HG03103 (cell line): ENCODE data around the gene LITAFD.
"Not testable (repeated sequence)": the region's sequence is repeated elsewhere in the genome, so short reads cannot be mapped to it uniquely, and the experiment has no call there.

Source experiments
- ATAC-seq: cut with Tn5 transposase; IDR thresholded peaks from one replicate; pipeline ENCODE4 v1.9.1; 2021; ENCODE audit warnings: low read depth; ENCODE audit not compliant: unreplicated experiment

LITAFD gene

GRCh38 chr16:8882041-8882617 is at the start of gene LITAFD:
Gene LITAFD (plus strand): TSS chr16:8882351. CDS start chr16:8884356, 2,005 bp downstream.
- ATAC-seq: no peak

DNA sequence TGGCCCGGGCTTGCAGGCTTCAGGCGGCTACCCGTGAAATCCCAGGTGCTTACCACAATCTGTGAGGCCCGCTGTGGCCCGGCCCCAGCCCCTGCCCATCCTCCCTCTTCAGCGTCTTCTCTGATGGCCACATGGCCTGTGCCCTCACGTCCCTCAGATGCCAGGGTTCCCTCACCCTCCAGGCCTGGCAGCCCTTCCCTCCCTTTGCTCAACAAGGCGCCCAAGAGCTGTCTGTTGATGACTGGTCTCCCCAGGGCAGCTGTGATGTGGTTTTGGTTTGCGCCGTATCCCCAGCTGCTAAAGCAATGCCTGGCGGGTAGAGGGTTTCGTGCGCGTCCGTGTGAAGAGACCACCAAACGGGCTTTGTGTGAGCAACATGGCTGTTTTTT is 49.4 kb upstream of the LITAFD start:
- ATAC-seq: no peak

GRCh38 chr16:8836797-8837196 is 45.4 kb upstream of the LITAFD start:
- not testable (repeated sequence) for ATAC-seq

DNA sequence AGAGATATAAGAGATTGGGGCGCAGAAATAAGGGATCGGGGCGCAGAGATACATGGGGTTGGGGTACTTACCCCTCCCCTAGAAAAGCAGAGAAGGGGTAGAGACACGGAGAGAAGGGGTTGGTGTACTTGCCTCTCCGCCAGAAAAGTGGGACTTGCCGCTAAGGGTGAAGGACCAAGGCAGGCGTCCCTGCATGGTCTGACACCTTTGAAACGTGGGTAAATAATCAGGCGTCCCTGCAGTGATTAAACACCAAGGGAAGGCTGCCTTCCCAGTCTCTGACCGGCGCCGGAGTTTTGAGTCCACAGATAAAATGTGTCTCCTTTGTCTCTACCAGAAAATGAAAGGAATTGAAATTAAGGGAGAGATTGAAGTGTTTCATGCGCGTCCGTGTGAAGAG is 44.6 kb upstream of the LITAFD start:
- ATAC-seq: not testable (repeated sequence)

GRCh38 chr16:8842016-8842415 is 40.1 kb upstream of the LITAFD start:
- ATAC-seq: not testable (repeated sequence)

DNA sequence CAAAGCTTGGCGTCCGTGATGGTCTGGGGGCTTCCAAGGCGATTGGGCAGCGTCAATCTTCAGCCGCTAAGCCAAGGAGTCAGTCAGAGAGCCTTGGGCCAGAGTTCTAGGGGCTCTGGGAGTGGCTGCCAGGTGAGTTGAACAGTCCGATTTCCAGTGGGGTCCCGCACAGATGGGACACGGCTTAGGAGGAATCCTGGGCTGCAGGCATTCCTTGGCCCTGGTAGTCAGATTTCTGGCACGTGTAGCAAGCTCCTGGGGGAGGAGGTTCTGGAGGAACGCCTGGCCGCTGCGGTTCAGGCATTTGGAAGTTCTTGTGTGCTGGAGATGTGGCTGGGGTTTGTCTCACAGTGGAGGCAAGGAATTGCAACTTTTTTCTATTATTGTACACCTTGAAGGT is 38.9 kb upstream of the LITAFD start:
- not testable (repeated sequence) for ATAC-seq

GRCh38 chr16:8845699-8846298 is 36.4 kb upstream of the LITAFD start:
- no peak for ATAC-seq

GRCh38 chr16:8846401-8846932 is 35.7 kb upstream of the LITAFD start:
- ATAC-seq: no peak

- ATAC-seq: no peak
These were observed 35.0 kb upstream of the LITAFD start for GRCh38 chr16:8847145-8847544.

GRCh38 chr16:8847623-8848022 is 34.5 kb upstream of the LITAFD start:
- no peak for ATAC-seq

GRCh38 chr16:8848231-8848938 is 33.8 kb upstream of the LITAFD start:
- no peak for ATAC-seq

GRCh38 chr16:8848939-8849391 is 33.2 kb upstream of the LITAFD start:
- ATAC-seq: no peak

- no peak for ATAC-seq
These were observed 32.6 kb upstream of the LITAFD start for GRCh38 chr16:8849411-8850011.

- ATAC-seq: no peak
These were observed 31.8 kb upstream of the LITAFD start for GRCh38 chr16:8850279-8850885.

- ATAC-seq: no peak
These were observed 30.3 kb upstream of the LITAFD start for GRCh38 chr16:8851761-8852403.

- ATAC-seq: no peak
These were observed 29.6 kb upstream of the LITAFD start for GRCh38 chr16:8852534-8852933.

- ATAC-seq: no peak
These were observed 29.0 kb upstream of the LITAFD start for GRCh38 chr16:8853150-8853549.

GRCh38 chr16:8853611-8854010 is 28.5 kb upstream of the LITAFD start:
- ATAC-seq: no peak

- no peak for ATAC-seq
These were observed 27.7 kb upstream of the LITAFD start for GRCh38 chr16:8854298-8854948.
